ENCODE measurements around the gene WWOX. TPM values are rescaled to one million over a fixed set of nuclear protein-coding genes. Genes with fewer than 3 reads are reported as not detected.

WWOX gene
- total RNA-seq, 1 donor from 2014 or later: 18.6 TPM

- DNase-seq (ENCODE audit: low spot score): no peak
- Mint-ChIP-seq H3K27ac (ENCODE audit: unreplicated experiment) (no peak overlapping the region), H3K36me3 (ENCODE audit: low read depth, unreplicated experiment) (no peaks in the 10 kb centered on the region), H3K4me3 (ENCODE audit: unreplicated experiment) (no peak overlapping the region), H3K27me3 (ENCODE audit: unreplicated experiment) (peaks cover 1% of the 10 kb centered on the region), H3K9me3 (ENCODE audit: unreplicated experiment) (no peaks in the 10 kb centered on the region), H3K4me1 (ENCODE audit: unreplicated experiment) (no peaks in the 10 kb centered on the region)
- no peak for TF ChIP-seq CTCF (IDR thresholded peaks at IDR 0.05; ENCODE audit: unreplicated experiment)
Observed at GRCh38 chr16:79072517-79072916, 973.1 kb downstream of the WWOX start.

- no peaks in the 10 kb centered on the region for H3K36me3 Mint-ChIP-seq (ENCODE audit: low read depth, unreplicated experiment)
- no peak overlapping the region for H3K27ac Mint-ChIP-seq (ENCODE audit: unreplicated experiment)
- H3K27me3 Mint-ChIP-seq (ENCODE audit: unreplicated experiment): no peaks in the 10 kb centered on the region
- no peaks in the 10 kb centered on the region for H3K4me1 Mint-ChIP-seq (ENCODE audit: unreplicated experiment)
- TF ChIP-seq CTCF (IDR thresholded peaks at IDR 0.05; ENCODE audit: unreplicated experiment): no peak
- DNase-seq (ENCODE audit: low spot score): no peak
- H3K4me3 Mint-ChIP-seq (ENCODE audit: unreplicated experiment): no peak overlapping the region
- H3K9me3 Mint-ChIP-seq (ENCODE audit: unreplicated experiment): no peaks in the 10 kb centered on the region
Observed at GRCh38 chr16:79073566-79073965, 974.1 kb downstream of the WWOX start.

GRCh38 chr16:79074541-79074940 lies 975.1 kb downstream of the WWOX start:
- DNase-seq (ENCODE audit: low spot score): no peak
- no peaks in the 10 kb centered on the region for H3K4me1 Mint-ChIP-seq (ENCODE audit: unreplicated experiment)
- TF ChIP-seq CTCF (IDR thresholded peaks at IDR 0.05; ENCODE audit: unreplicated experiment): no peak
- H3K36me3 Mint-ChIP-seq (ENCODE audit: low read depth, unreplicated experiment): no peaks in the 10 kb centered on the region
- H3K4me3 Mint-ChIP-seq (ENCODE audit: unreplicated experiment): no peak overlapping the region
- H3K27ac Mint-ChIP-seq (ENCODE audit: unreplicated experiment): no peak overlapping the region
- no peaks in the 10 kb centered on the region for H3K9me3 Mint-ChIP-seq (ENCODE audit: unreplicated experiment)
- no peaks in the 10 kb centered on the region for H3K27me3 Mint-ChIP-seq (ENCODE audit: unreplicated experiment)

GRCh38 chr16:79074951-79075350 lies 975.5 kb downstream of the WWOX start:
- no peak for DNase-seq (ENCODE audit: low spot score)
- Mint-ChIP-seq H3K9me3 (ENCODE audit: unreplicated experiment) (no peaks in the 10 kb centered on the region), H3K27me3 (ENCODE audit: unreplicated experiment) (no peaks in the 10 kb centered on the region), H3K4me3 (ENCODE audit: unreplicated experiment) (no peak overlapping the region), H3K4me1 (ENCODE audit: unreplicated experiment) (no peaks in the 10 kb centered on the region), H3K36me3 (ENCODE audit: low read depth, unreplicated experiment) (no peaks in the 10 kb centered on the region), H3K27ac (ENCODE audit: unreplicated experiment) (no peak overlapping the region)
- no peak for TF ChIP-seq CTCF (IDR thresholded peaks at IDR 0.05; ENCODE audit: unreplicated experiment)

GRCh38 chr16:79076047-79076767 lies 976.8 kb downstream of the WWOX start:
- H3K27ac Mint-ChIP-seq (ENCODE audit: unreplicated experiment): no peak overlapping the region
- no peak for DNase-seq (ENCODE audit: low spot score)
- no peaks in the 10 kb centered on the region for H3K9me3 Mint-ChIP-seq (ENCODE audit: unreplicated experiment)
- H3K4me1 Mint-ChIP-seq (ENCODE audit: unreplicated experiment): no peaks in the 10 kb centered on the region
- no peaks in the 10 kb centered on the region for H3K27me3 Mint-ChIP-seq (ENCODE audit: unreplicated experiment)
- TF ChIP-seq CTCF (IDR thresholded peaks at IDR 0.05; ENCODE audit: unreplicated experiment): no peak
- no peak overlapping the region for H3K4me3 Mint-ChIP-seq (ENCODE audit: unreplicated experiment)
- no peaks in the 10 kb centered on the region for H3K36me3 Mint-ChIP-seq (ENCODE audit: low read depth, unreplicated experiment)
